Neural cell (in vitro differentiated cells): ENCODE results near the gene EFS. TPM values are rescaled to one million over a fixed set of nuclear protein-coding genes. Genes with fewer than 3 reads are reported as not detected.

ENCODE experiments used
- H2AFZ ChIP-seq: fragments of 200-600, 300-800 bp; sonication (generic), shearing (Covaris generic); 2 replicates; pipeline ENCODE4 v1.6.0; 2014; ENCODE audit warnings: low read depth, mild to moderate bottlenecking, antibody characterized with exemption, low read length, moderate library complexity
- H3F3A ChIP-seq: fragments of 200-600 bp; shearing (Covaris generic); 2 replicates; pipeline ENCODE4 v1.6.1; 2016; ENCODE audit warnings: mild to moderate bottlenecking, moderate library complexity, mixed read lengths, antibody characterized with exemption, low read length; ENCODE audit not compliant: insufficient read depth, poor library complexity, severe bottlenecking
- H3K27ac ChIP-seq: fragments of 200-600, 300-800 bp; sonication (generic), shearing (Covaris generic); 2 replicates; pipeline ENCODE4 v1.5.1; 2014; ENCODE audit warnings: mild to moderate bottlenecking, low read length, moderate library complexity
- H3K27me3 ChIP-seq: fragments of 300-800, 200-600 bp; sonication (generic), shearing (Covaris generic); 2 replicates; pipeline ENCODE4 v1.6.0; 2014; ENCODE audit warnings: mild to moderate bottlenecking, low read depth, low read length, moderate library complexity; ENCODE audit not compliant: insufficient read depth
- H3K36me3 ChIP-seq: fragments of 300-800, 200-600 bp; sonication (generic), shearing (Covaris generic); 2 replicates; pipeline ENCODE4 v1.5.1; 2014; ENCODE audit warnings: mild to moderate bottlenecking, antibody characterized with exemption, low read length, moderate library complexity; ENCODE audit not compliant: insufficient read depth
- H3K4me2 ChIP-seq: fragments of 300-800, 200-600 bp; sonication (generic), shearing (Covaris generic); 2 replicates; pipeline ENCODE4 v1.6.0; 2014; ENCODE audit warnings: mild to moderate bottlenecking, low read length
- H3K4me3 ChIP-seq: fragments of 300-800, 200-600 bp; sonication (generic), shearing (Covaris generic); 2 replicates; pipeline ENCODE4 v1.5.1; 2014; ENCODE audit warnings: mild to moderate bottlenecking, low read length, moderate library complexity
- H3K79me2 ChIP-seq: fragments of 200-600 bp; shearing (Covaris generic); replicated peaks from 2 replicates; pipeline ENCODE4 v1.6.0; 2014; ENCODE audit warnings: mild to moderate bottlenecking, low read length, moderate library complexity; ENCODE audit not compliant: insufficient read depth
- H3K9ac ChIP-seq: fragments of 300-800, 200-600 bp; sonication (generic), shearing (Covaris generic); 2 replicates; pipeline ENCODE4 v1.6.1; 2016; ENCODE audit warnings: mild to moderate bottlenecking, low read length, mixed read lengths
- H3K9me2 ChIP-seq: fragments of 200-600 bp; shearing (Covaris generic); 2 replicates; pipeline ENCODE4 v1.6.1; 2016; ENCODE audit warnings: mild to moderate bottlenecking, low read length, mixed read lengths; ENCODE audit not compliant: insufficient read depth
- H3K9me3 ChIP-seq: fragments of 200-600, 300-800 bp; sonication (generic), shearing (Covaris generic); 2 replicates; pipeline ENCODE4 v1.6.1; 2016; ENCODE audit warnings: mild to moderate bottlenecking, mixed run types, low read length, moderate library complexity, mixed read lengths
- H4K20me1 ChIP-seq: fragments of 200-600 bp; shearing (Covaris generic); 2 replicates; pipeline ENCODE4 v1.6.1; 2016; ENCODE audit warnings: mild to moderate bottlenecking, mixed run types; ENCODE audit not compliant: insufficient read depth
- CTCF ChIP-seq: fragments of 450-650 bp; IDR thresholded peaks from 2 replicates; pipeline ENCODE4 v1.5.1; 2014; ENCODE audit warnings: antibody characterized with exemption, mild to moderate bottlenecking, moderate library complexity; ENCODE audit not compliant: poor library complexity, severe bottlenecking
- EP300 ChIP-seq: fragments of 450-650 bp; conservative IDR thresholded peaks from 2 replicates; pipeline ENCODE4 v1.6.1; 2014; ENCODE audit warnings: antibody characterized with exemption, mild to moderate bottlenecking, moderate library complexity; ENCODE audit not compliant: poor library complexity, severe bottlenecking
- EZH2 ChIP-seq: fragments of 200-600, 300-800 bp; shearing (Covaris generic), sonication (generic); IDR thresholded peaks from 2 replicates; pipeline ENCODE4 v1.6.1; 2014; ENCODE audit warnings: antibody characterized with exemption, low read length, borderline replicate concordance, mild to moderate bottlenecking; ENCODE audit not compliant: insufficient read depth, poor library complexity, severe bottlenecking
- MXI1 ChIP-seq: fragments of 450-650 bp; conservative IDR thresholded peaks from 2 replicates; pipeline ENCODE4 v1.6.1; 2014; ENCODE audit warnings: antibody characterized with exemption, mild to moderate bottlenecking; ENCODE audit not compliant: poor library complexity, severe bottlenecking
- POLR2AphosphoS5 ChIP-seq: IDR thresholded peaks from 2 replicates; pipeline ENCODE4 v1.6.1; 2012
- RAD21 ChIP-seq: fragments of 450-650 bp; conservative IDR thresholded peaks from 2 replicates; pipeline ENCODE4 v1.6.1; 2014; ENCODE audit warnings: antibody characterized with exemption, mild to moderate bottlenecking, moderate library complexity
- REST ChIP-seq: IDR thresholded peaks from 2 replicates; pipeline ENCODE4 v1.6.1; 2012; ENCODE audit warnings: borderline replicate concordance
- SMC3 ChIP-seq: fragments of 450-650 bp; conservative IDR thresholded peaks from 2 replicates; pipeline ENCODE4 v1.6.1; 2014; ENCODE audit warnings: antibody characterized with exemption, mild to moderate bottlenecking, moderate library complexity; ENCODE audit not compliant: poor library complexity
- TAF1 ChIP-seq: IDR thresholded peaks from 2 replicates; pipeline ENCODE4 v1.6.1; 2012; ENCODE audit warnings: low read depth
- polyA plus RNA-seq: library from polyadenylated mRNA; depleted of rRNA; stranded (reverse); fragments of >200 nt; gene quantifications from 2 replicates; pipeline ENCODE4 v1.2.3, GENCODE V29; 2014

The EFS gene
- polyA plus RNA-seq, 1 donor from 2014 or later = 0.48 TPM

- no peaks in the 10 kb centered on the region for H3K9me2 ChIP-seq
- H4K20me1 ChIP-seq = no peaks in the 10 kb centered on the region
- H3K27ac ChIP-seq = no peak overlapping the region
- no peaks in the 10 kb centered on the region for H3K27me3 ChIP-seq
- H3K79me2 ChIP-seq = peaks cover 6% of the 10 kb centered on the region
- H3K9me3 ChIP-seq = no peaks in the 10 kb centered on the region
- no peak overlapping the region for H3K9ac ChIP-seq
- H3K4me3 ChIP-seq = no peak overlapping the region
- H2AFZ ChIP-seq = no peak overlapping the region
- H3K36me3 ChIP-seq = no peaks in the 10 kb centered on the region
- TF ChIP-seq REST (no peak), RAD21 (no peak), TAF1 (no peak), EZH2 (no peak), POLR2AphosphoS5 (no peak), CTCF (no peak), EP300 (no peak), SMC3 (no peak), MXI1 (no peak)
- no peaks in the 10 kb centered on the region for H3F3A ChIP-seq
- H3K4me2 ChIP-seq = no peak overlapping the region
Observed at GRCh38 chr14:23357261-23357660, 7.7 kb downstream of the EFS start.

DNA sequence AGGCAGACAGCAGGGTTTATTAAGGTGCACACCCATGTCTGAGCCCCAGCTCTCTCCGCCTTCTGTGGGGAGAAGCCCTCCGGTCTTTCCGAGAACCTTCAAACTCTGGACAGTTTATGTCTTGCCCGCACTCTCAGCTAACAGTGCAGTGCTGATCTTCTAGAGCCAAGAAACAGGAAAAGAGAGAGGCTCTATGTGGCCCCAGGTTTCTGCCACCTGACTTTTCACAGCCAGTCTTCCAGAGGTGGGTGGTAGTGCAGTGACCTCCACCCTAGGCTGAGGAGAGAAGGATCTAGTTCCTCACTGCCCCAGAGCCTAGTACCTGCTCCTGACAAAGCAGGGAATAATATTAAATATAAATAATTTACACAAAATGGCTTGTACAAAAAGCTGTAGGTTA is 8.3 kb downstream of the EFS start:
- Histone ChIP-seq H3K4me3 (no peak overlapping the region), H3K4me2 (no peak overlapping the region), H3K79me2 (peaks cover 3% of the 10 kb centered on the region), H2AFZ (no peak overlapping the region), H3K9ac (no peak overlapping the region), H3K9me2 (no peaks in the 10 kb centered on the region), H4K20me1 (no peaks in the 10 kb centered on the region), H3K9me3 (no peaks in the 10 kb centered on the region), H3F3A (no peaks in the 10 kb centered on the region), H3K27ac (no peak overlapping the region), H3K27me3 (no peaks in the 10 kb centered on the region), H3K36me3 (no peaks in the 10 kb centered on the region)
- TF ChIP-seq TAF1 (no peak), POLR2AphosphoS5 (no peak), EZH2 (no peak), EP300 (no peak), CTCF (no peak), RAD21 (no peak)
